SK-N-SH treated with all-trans-retinoic acid at 6 μM for 48 hours (cell line): ENCODE measurements around the gene LRRC10B.

Experiments
- ARNTL ChIP-seq: fragments of 450-650 bp; formaldehyde crosslinking; IDR thresholded peaks from 2 replicates; pipeline ENCODE4 v1.5.0; 2020; ENCODE audit warnings: low read depth, mild to moderate bottlenecking, moderate library complexity, borderline replicate concordance
- CSDC2 ChIP-seq: fragments of 250-450 bp; sonication (Bioruptor Pico); IDR thresholded peaks from 2 replicates; pipeline ENCODE4 v1.5.0; 2020; ENCODE audit warnings: mild to moderate bottlenecking, moderate library complexity
- GLIS3 ChIP-seq: fragments of 250-450 bp; sonication (Bioruptor Pico); IDR thresholded peaks from 2 replicates; pipeline ENCODE4 v1.5.0; 2020; ENCODE audit warnings: mild to moderate bottlenecking, moderate library complexity
- ISL1 ChIP-seq: fragments of 250-450 bp; sonication (Bioruptor Pico); IDR thresholded peaks from 2 replicates; pipeline ENCODE4 v2.1.2; 2022; ENCODE audit warnings: mild to moderate bottlenecking, moderate library complexity
- OSR1 ChIP-seq: fragments of 250-450 bp; sonication (Bioruptor Pico); IDR thresholded peaks from 2 replicates; pipeline ENCODE4 v1.8.0; 2022; ENCODE audit warnings: moderate library complexity, mild to moderate bottlenecking, inconsistent platforms
- PPARA ChIP-seq: fragments of 250-450 bp; sonication (Bioruptor Pico); IDR thresholded peaks from 2 replicates; pipeline ENCODE4 v1.5.0; 2020; ENCODE audit warnings: mild to moderate bottlenecking, borderline replicate concordance
- RARB ChIP-seq: fragments of 250-450 bp; sonication (Bioruptor Pico); IDR thresholded peaks from 2 replicates; pipeline ENCODE4 v1.8.0; 2021; ENCODE audit warnings: mild to moderate bottlenecking, moderate library complexity
- TCF4 ChIP-seq: fragments of 250-450 bp; sonication (Bioruptor Pico); IDR thresholded peaks from 2 replicates; pipeline ENCODE4 v1.8.0; 2021; ENCODE audit warnings: mild to moderate bottlenecking, moderate library complexity, borderline replicate concordance
- ZC3H10 ChIP-seq: fragments of 250-450 bp; sonication (Bioruptor Pico); IDR thresholded peaks from 2 replicates; pipeline ENCODE4 v1.5.1; 2021; ENCODE audit warnings: mild to moderate bottlenecking, moderate library complexity
- ZFP3 ChIP-seq: fragments of 250-450 bp; sonication (Bioruptor Pico); IDR thresholded peaks from 2 replicates; pipeline ENCODE4 v1.5.0; 2020; ENCODE audit warnings: mild to moderate bottlenecking, moderate library complexity
- ZNF70 ChIP-seq: fragments of 450-650 bp; formaldehyde crosslinking; IDR thresholded peaks from 2 replicates; pipeline ENCODE4 v1.5.0; 2020; ENCODE audit warnings: mild to moderate bottlenecking, moderate library complexity
- TF ChIP-seq, protein P1 (sequence below): fragments of 250-450 bp; sonication (Bioruptor Pico); IDR thresholded peaks from 2 replicates; pipeline ENCODE4 v1.8.0; 2020; ENCODE audit warnings: mild to moderate bottlenecking, moderate library complexity, borderline replicate concordance
- TF ChIP-seq, protein P2 (sequence below): fragments of 250-450 bp; sonication (Bioruptor Pico); IDR thresholded peaks from 2 replicates; pipeline ENCODE4 v1.5.1; 2020; ENCODE audit warnings: low read depth, mild to moderate bottlenecking, moderate library complexity
- TF ChIP-seq, protein P3 (sequence below): fragments of 250-450 bp; sonication (Bioruptor Pico); IDR thresholded peaks from 2 replicates; pipeline ENCODE4 v1.5.0; 2020; ENCODE audit warnings: mild to moderate bottlenecking, moderate library complexity

DNA sequence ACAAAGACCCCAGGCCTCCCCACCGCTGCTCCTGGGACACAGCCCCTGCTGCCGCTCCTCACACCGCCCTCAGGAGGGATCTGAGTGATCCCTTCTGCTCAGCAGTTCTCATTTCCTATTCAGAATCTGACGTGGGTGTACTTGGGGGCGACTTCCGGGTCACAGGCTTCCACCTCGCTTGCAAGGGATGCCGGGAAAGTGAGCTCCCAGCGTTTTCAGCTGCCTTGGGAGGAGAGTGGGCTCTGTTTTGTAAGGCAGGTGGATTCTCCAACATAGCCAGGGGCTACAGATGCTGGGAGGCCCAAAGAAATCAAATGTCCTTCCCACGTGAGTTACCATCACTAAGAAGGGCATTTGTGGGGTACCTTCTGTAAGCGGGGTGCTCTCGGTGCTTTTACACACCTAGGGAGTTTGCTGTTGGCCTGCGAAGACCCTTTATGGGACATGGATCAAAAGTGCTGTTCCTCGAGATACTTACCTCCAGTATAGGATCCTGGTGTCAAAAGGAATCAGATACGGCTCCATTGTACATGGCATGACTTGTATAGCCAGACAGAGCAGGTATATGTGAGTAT lies 9.7 kb upstream of the LRRC10B start:
- TF ChIP-seq OSR1 (CRISPR knock-in tag) (no peak), ZFP3 (CRISPR knock-in tag) (no peak), GLIS3 (CRISPR knock-in tag) (no peak), ISL1 (no peak), PPARA (CRISPR knock-in tag) (no peak), TCF4 (no peak), CSDC2 (CRISPR knock-in tag) (no peak), RARB (CRISPR knock-in tag) (no peak), ZC3H10 (CRISPR knock-in tag) (no peak), ARNTL (CRISPR knock-in tag) (no peak), ZNF70 (CRISPR knock-in tag) (no peak)
- TF ChIP-seq, protein P1, sequence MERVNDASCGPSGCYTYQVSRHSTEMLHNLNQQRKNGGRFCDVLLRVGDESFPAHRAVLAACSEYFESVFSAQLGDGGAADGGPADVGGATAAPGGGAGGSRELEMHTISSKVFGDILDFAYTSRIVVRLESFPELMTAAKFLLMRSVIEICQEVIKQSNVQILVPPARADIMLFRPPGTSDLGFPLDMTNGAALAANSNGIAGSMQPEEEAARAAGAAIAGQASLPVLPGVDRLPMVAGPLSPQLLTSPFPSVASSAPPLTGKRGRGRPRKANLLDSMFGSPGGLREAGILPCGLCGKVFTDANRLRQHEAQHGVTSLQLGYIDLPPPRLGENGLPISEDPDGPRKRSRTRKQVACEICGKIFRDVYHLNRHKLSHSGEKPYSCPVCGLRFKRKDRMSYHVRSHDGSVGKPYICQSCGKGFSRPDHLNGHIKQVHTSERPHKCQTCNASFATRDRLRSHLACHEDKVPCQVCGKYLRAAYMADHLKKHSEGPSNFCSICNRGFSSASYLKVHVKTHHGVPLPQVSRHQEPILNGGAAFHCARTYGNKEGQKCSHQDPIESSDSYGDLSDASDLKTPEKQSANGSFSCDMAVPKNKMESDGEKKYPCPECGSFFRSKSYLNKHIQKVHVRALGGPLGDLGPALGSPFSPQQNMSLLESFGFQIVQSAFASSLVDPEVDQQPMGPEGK (CRISPR knock-in tag) = no peak
- TF ChIP-seq, protein P2, sequence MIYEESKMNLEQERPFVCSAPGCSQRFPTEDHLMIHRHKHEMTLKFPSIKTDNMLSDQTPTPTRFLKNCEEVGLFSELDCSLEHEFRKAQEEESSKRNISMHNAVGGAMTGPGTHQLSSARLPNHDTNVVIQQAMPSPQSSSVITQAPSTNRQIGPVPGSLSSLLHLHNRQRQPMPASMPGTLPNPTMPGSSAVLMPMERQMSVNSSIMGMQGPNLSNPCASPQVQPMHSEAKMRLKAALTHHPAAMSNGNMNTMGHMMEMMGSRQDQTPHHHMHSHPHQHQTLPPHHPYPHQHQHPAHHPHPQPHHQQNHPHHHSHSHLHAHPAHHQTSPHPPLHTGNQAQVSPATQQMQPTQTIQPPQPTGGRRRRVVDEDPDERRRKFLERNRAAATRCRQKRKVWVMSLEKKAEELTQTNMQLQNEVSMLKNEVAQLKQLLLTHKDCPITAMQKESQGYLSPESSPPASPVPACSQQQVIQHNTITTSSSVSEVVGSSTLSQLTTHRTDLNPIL = no peak
- TF ChIP-seq, protein P3, sequence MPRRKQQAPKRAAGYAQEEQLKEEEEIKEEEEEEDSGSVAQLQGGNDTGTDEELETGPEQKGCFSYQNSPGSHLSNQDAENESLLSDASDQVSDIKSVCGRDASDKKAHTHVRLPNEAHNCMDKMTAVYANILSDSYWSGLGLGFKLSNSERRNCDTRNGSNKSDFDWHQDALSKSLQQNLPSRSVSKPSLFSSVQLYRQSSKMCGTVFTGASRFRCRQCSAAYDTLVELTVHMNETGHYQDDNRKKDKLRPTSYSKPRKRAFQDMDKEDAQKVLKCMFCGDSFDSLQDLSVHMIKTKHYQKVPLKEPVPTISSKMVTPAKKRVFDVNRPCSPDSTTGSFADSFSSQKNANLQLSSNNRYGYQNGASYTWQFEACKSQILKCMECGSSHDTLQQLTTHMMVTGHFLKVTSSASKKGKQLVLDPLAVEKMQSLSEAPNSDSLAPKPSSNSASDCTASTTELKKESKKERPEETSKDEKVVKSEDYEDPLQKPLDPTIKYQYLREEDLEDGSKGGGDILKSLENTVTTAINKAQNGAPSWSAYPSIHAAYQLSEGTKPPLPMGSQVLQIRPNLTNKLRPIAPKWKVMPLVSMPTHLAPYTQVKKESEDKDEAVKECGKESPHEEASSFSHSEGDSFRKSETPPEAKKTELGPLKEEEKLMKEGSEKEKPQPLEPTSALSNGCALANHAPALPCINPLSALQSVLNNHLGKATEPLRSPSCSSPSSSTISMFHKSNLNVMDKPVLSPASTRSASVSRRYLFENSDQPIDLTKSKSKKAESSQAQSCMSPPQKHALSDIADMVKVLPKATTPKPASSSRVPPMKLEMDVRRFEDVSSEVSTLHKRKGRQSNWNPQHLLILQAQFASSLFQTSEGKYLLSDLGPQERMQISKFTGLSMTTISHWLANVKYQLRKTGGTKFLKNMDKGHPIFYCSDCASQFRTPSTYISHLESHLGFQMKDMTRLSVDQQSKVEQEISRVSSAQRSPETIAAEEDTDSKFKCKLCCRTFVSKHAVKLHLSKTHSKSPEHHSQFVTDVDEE (CRISPR knock-in tag) = no peak
